ENCODE results near the gene RGN. TPM values are rescaled to one million over a fixed set of nuclear protein-coding genes. Genes with fewer than 3 reads are reported as not detected.

The RGN gene
- total RNA-seq, 1 experiment from 2014 or later = not detected

- no peaks in the 10 kb centered on the region for H3K4me1 Mint-ChIP-seq (ENCODE audit: insufficient read depth, unreplicated experiment)
- no peaks in the 10 kb centered on the region for H3K36me3 Mint-ChIP-seq (ENCODE audit: insufficient read depth, unreplicated experiment)
- no peak for TF ChIP-seq CTCF (IDR thresholded peaks at IDR 0.05; ENCODE audit: unreplicated experiment)
- intact Hi-C loops (cut with micrococcal nuclease) = no loop called here
- BruUV-seq (replicated peaks) = no TSS peak
- CTCF ChIA-PET = interaction anchor here (0.7 kb wide), 1 partner anchor 12 kb away, joined by 3 read pairs; no protein-coding TSS in a partner anchor
- H3K4me3 Mint-ChIP-seq (ENCODE audit: unreplicated experiment) = no peak overlapping the region
- POLR2A ChIA-PET = interaction anchor here (0.6 kb wide), 1 partner anchor 298 kb away, joined by 3 read pairs; no protein-coding TSS in a partner anchor
- no peak overlapping the region for H3K27ac Mint-ChIP-seq (ENCODE audit: low read depth, unreplicated experiment)
- H3K9me3 Mint-ChIP-seq (ENCODE audit: unreplicated experiment) = no peaks in the 10 kb centered on the region
- peaks cover 45% of the 10 kb centered on the region for H3K27me3 Mint-ChIP-seq (ENCODE audit: insufficient read depth, unreplicated experiment)
- DNase-seq (ENCODE audit: unreplicated experiment) = no peak
Measured at GRCh38 chrX:47068214-47068613, 10.0 kb upstream of the RGN start.

GRCh38 chrX:47068720-47069119 lies 9.5 kb upstream of the RGN start:
- intact Hi-C loops (cut with micrococcal nuclease) = no loop called here
- Mint-ChIP-seq H3K36me3 (ENCODE audit: insufficient read depth, unreplicated experiment) (no peaks in the 10 kb centered on the region), H3K9me3 (ENCODE audit: unreplicated experiment) (no peaks in the 10 kb centered on the region), H3K27me3 (ENCODE audit: insufficient read depth, unreplicated experiment) (peaks cover 40% of the 10 kb centered on the region), H3K4me1 (ENCODE audit: insufficient read depth, unreplicated experiment) (no peaks in the 10 kb centered on the region), H3K27ac (ENCODE audit: low read depth, unreplicated experiment) (no peak overlapping the region), H3K4me3 (ENCODE audit: unreplicated experiment) (no peak overlapping the region)
- no TSS peak for BruUV-seq (replicated peaks)
- no peak for TF ChIP-seq CTCF (IDR thresholded peaks at IDR 0.05; ENCODE audit: unreplicated experiment)
- DNase-seq (ENCODE audit: unreplicated experiment) = no peak
- ChIA-PET POLR2A (interaction anchor here (0.6 kb wide), 1 partner anchor 297 kb away, joined by 3 read pairs; no protein-coding TSS in a partner anchor), CTCF (interaction anchor here (0.7 kb wide), 1 partner anchor 11 kb away, joined by 3 read pairs; no protein-coding TSS in a partner anchor)

GRCh38 chrX:47080215-47080914 lies 2.1 kb downstream of the RGN start:
- no peak for TF ChIP-seq CTCF (IDR thresholded peaks at IDR 0.05; ENCODE audit: unreplicated experiment)
- CTCF ChIA-PET = interaction anchor here (0.6 to 1.5 kb wide), 2 partner anchors 12 to 13 kb away, joined by 3 to 6 read pairs; no protein-coding TSS in a partner anchor
- H3K36me3 Mint-ChIP-seq (ENCODE audit: insufficient read depth, unreplicated experiment) = no peaks in the 10 kb centered on the region
- DNase-seq (ENCODE audit: unreplicated experiment) = no peak
- H3K4me3 Mint-ChIP-seq (ENCODE audit: unreplicated experiment) = no peak overlapping the region
- no TSS peak for BruUV-seq (replicated peaks)
- no peaks in the 10 kb centered on the region for H3K4me1 Mint-ChIP-seq (ENCODE audit: insufficient read depth, unreplicated experiment)
- intact Hi-C loops (cut with micrococcal nuclease) = no loop called here
- no peak overlapping the region for H3K27ac Mint-ChIP-seq (ENCODE audit: low read depth, unreplicated experiment)
- H3K9me3 Mint-ChIP-seq (ENCODE audit: unreplicated experiment) = no peaks in the 10 kb centered on the region
- peaks cover 36% of the 10 kb centered on the region for H3K27me3 Mint-ChIP-seq (ENCODE audit: insufficient read depth, unreplicated experiment)
- POLR2A ChIA-PET = interaction anchor here (0.7 kb wide), 1 partner anchor 436 kb away, joined by 3 read pairs; no protein-coding TSS in a partner anchor

DNA sequence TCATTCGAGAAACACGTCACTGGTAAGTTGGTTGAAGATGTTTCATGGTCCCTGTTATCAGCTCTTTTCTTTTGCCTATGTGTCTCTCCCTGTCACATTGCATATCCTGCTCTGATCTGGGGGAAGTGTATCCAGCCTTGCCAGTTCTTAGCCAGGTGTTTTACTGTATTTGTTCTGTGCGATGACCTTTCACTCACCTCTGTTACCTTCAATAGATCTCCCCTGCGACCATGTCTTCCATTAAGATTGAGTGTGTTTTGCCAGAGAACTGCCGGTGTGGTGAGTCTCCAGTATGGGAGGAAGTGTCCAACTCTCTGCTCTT lies 2.6 kb downstream of the RGN start:
- Mint-ChIP-seq H3K9me3 (ENCODE audit: unreplicated experiment) (no peaks in the 10 kb centered on the region), H3K27ac (ENCODE audit: low read depth, unreplicated experiment) (no peak overlapping the region), H3K27me3 (ENCODE audit: insufficient read depth, unreplicated experiment) (peaks cover 31% of the 10 kb centered on the region), H3K4me1 (ENCODE audit: insufficient read depth, unreplicated experiment) (no peaks in the 10 kb centered on the region), H3K36me3 (ENCODE audit: insufficient read depth, unreplicated experiment) (no peaks in the 10 kb centered on the region), H3K4me3 (ENCODE audit: unreplicated experiment) (no peak overlapping the region)
- no TSS peak for BruUV-seq (replicated peaks)
- ChIA-PET POLR2A (no interaction called here), CTCF (interaction anchor here (1.5 kb wide), 1 partner anchor 12 kb away, joined by 6 read pairs; no protein-coding TSS in a partner anchor)
- DNase-seq (ENCODE audit: unreplicated experiment) = no peak
- no peak for TF ChIP-seq CTCF (IDR thresholded peaks at IDR 0.05; ENCODE audit: unreplicated experiment)
- intact Hi-C loops (cut with micrococcal nuclease) = no loop called here

Data from MCF 10A (cell line).